SU-DHL-6 (cell line): Measurements from ENCODE around the gene TSPAN8.
"Not testable (repeated sequence)": the region's sequence is repeated elsewhere in the genome, so short reads cannot be mapped to it uniquely, and the experiment has no call there.

ENCODE experiments used
- H2AFZ ChIP-seq: fragments of 200-600 bp; sonication (generic); 2 replicates; pipeline ENCODE4 v1.6.1; 2014; ENCODE audit warnings: low read depth, mild to moderate bottlenecking, moderate library complexity, mixed read lengths, antibody characterized with exemption, low read length; ENCODE audit not compliant: severe bottlenecking
- H3F3A ChIP-seq: fragments of 200-600 bp; shearing (Covaris generic); 2 replicates; pipeline ENCODE4 v1.6.0; 2016; ENCODE audit warnings: antibody characterized with exemption, mild to moderate bottlenecking; ENCODE audit not compliant: insufficient read depth
- H3K27ac ChIP-seq: fragments of 200-600 bp; sonication (generic); 2 replicates; pipeline ENCODE4 v1.5.1; 2016; ENCODE audit warnings: low read depth, mild to moderate bottlenecking, low read length, moderate library complexity, mixed read lengths
- H3K27me3 ChIP-seq: fragments of 200-600 bp; sonication (generic), shearing (Covaris generic); 2 replicates; pipeline ENCODE4 v1.6.0; 2014; ENCODE audit warnings: mild to moderate bottlenecking, low read length
- H3K36me3 ChIP-seq: fragments of 200-600 bp; sonication (generic); 2 replicates; pipeline ENCODE4 v1.6.1; 2014; ENCODE audit warnings: mild to moderate bottlenecking, low read length, mixed read lengths
- H3K4me2 ChIP-seq: fragments of 300-600, 200-600 bp; shearing (Covaris generic), sonication (generic); 2 replicates; pipeline ENCODE4 v1.6.0; 2014; ENCODE audit warnings: low read length, low read depth, mild to moderate bottlenecking; ENCODE audit not compliant: poor library complexity, severe bottlenecking
- H3K4me3 ChIP-seq: fragments of 200-600 bp; sonication (generic); 2 replicates; pipeline ENCODE4 v1.5.1; 2014; ENCODE audit warnings: antibody characterized with exemption, low read length, mild to moderate bottlenecking, mixed read lengths; ENCODE audit not compliant: insufficient read depth, poor library complexity, severe bottlenecking
- H3K79me2 ChIP-seq: fragments of 200-600 bp; sonication (generic); 2 replicates; pipeline ENCODE4 v1.6.1; 2014; ENCODE audit warnings: mild to moderate bottlenecking, low read length, moderate library complexity; ENCODE audit not compliant: insufficient read depth
- H3K9ac ChIP-seq: fragments of 200-600 bp; sonication (generic); 2 replicates; pipeline ENCODE4 v1.7.0; 2014; ENCODE audit warnings: mild to moderate bottlenecking, low read length
- H3K9me2 ChIP-seq: fragments of 200-600 bp; sonication (generic); replicated peaks from 2 replicates; pipeline ENCODE4 v1.6.1; 2014; ENCODE audit warnings: low read length; ENCODE audit not compliant: insufficient read depth
- H3K9me3 ChIP-seq: fragments of 200-600 bp; sonication (generic); 2 replicates; pipeline ENCODE4 v1.6.1; 2014; ENCODE audit warnings: low read length, mixed read lengths; ENCODE audit not compliant: insufficient read depth
- H4K20me1 ChIP-seq: fragments of 200-600 bp; sonication (generic); 2 replicates; pipeline ENCODE4 v1.6.1; 2014; ENCODE audit warnings: low read depth, mild to moderate bottlenecking, antibody characterized with exemption, low read length, moderate library complexity, mixed read lengths
- EZH2phosphoT487 ChIP-seq: fragments of 200-600 bp; sonication (generic), shearing (Covaris generic); conservative IDR thresholded peaks from 2 replicates; pipeline ENCODE4 v1.6.1; 2018; ENCODE audit warnings: mild to moderate bottlenecking, antibody characterized with exemption, low read length, moderate library complexity, mixed read lengths
- TF ChIP-seq, protein P1 (sequence below): fragments of 200-600 bp; sonication (generic); IDR thresholded peaks from one replicate; pipeline ENCODE4 v1.5.1; 2017; ENCODE audit warnings: antibody characterized with exemption, mild to moderate bottlenecking, low read length, moderate library complexity; ENCODE audit not compliant: insufficient read depth, poor library complexity, severe bottlenecking

TSPAN8 gene

DNA sequence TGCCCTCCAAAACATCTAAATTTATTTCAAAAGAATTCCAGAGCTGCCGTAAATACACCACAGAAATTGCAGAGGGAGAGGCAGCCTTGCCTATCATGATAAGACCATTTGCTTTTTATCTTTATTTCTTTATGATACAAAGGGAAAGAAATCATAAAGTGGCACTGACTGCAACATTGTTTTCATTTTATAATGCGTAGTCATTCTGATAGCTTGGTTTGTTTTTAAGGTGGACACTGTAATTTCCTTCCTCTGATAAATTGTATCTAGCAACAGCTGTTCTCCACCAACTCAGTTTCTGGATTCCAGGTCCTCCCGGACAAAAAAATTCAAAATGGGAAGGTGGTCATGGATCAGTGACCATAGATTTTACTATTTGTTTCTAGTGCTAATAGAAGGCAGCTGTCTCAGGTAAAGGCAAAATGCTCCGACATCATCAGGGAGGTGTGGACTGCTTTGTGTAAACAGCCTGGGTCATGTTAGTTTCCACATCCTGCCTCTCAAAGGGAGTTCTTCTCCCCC, 623 bp upstream of the TSPAN8 start:
- no peak overlapping the region for H3K4me2 ChIP-seq
- no peaks in the 10 kb centered on the region for H3K79me2 ChIP-seq
- no peak overlapping the region for H2AFZ ChIP-seq
- H4K20me1 ChIP-seq = no peaks in the 10 kb centered on the region
- H3K9ac ChIP-seq = no peak overlapping the region
- no peaks in the 10 kb centered on the region for H3F3A ChIP-seq
- no peak overlapping the region for H3K27ac ChIP-seq
- no peak overlapping the region for H3K4me3 ChIP-seq
- TF ChIP-seq EZH2phosphoT487 = no peak
- TF ChIP-seq, protein P1, sequence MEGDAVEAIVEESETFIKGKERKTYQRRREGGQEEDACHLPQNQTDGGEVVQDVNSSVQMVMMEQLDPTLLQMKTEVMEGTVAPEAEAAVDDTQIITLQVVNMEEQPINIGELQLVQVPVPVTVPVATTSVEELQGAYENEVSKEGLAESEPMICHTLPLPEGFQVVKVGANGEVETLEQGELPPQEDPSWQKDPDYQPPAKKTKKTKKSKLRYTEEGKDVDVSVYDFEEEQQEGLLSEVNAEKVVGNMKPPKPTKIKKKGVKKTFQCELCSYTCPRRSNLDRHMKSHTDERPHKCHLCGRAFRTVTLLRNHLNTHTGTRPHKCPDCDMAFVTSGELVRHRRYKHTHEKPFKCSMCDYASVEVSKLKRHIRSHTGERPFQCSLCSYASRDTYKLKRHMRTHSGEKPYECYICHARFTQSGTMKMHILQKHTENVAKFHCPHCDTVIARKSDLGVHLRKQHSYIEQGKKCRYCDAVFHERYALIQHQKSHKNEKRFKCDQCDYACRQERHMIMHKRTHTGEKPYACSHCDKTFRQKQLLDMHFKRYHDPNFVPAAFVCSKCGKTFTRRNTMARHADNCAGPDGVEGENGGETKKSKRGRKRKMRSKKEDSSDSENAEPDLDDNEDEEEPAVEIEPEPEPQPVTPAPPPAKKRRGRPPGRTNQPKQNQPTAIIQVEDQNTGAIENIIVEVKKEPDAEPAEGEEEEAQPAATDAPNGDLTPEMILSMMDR = no peak
- H3K36me3 ChIP-seq = no peaks in the 10 kb centered on the region
- H3K9me3 ChIP-seq = no peaks in the 10 kb centered on the region
- H3K27me3 ChIP-seq = no peaks in the 10 kb centered on the region
- no peaks in the 10 kb centered on the region for H3K9me2 ChIP-seq

DNA sequence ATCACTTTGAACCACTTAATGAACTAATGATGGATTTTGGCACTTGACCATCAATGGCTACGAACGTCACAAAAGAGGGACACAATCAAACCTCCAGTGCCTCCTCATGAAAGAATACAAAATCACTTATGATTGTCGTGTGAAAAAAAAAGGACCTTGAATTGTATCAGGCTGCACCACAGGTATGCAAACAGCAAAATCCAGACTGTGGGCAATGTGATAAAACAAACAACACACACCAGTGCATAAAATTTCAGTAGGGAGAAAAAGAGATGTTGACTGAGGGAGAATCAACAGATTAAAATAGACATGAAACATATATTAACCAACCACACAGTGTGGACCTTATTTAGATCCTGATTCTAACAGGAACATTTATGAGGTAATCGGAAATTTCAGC, 2.6 kb downstream of the TSPAN8 start:
- no peak overlapping the region for H3K4me3 ChIP-seq
- H3K27ac ChIP-seq = no peak overlapping the region
- TF ChIP-seq, protein P1 = no peak
- no peak for TF ChIP-seq EZH2phosphoT487
- no peaks in the 10 kb centered on the region for H3K79me2 ChIP-seq
- H3F3A ChIP-seq = no peaks in the 10 kb centered on the region
- H4K20me1 ChIP-seq = no peaks in the 10 kb centered on the region
- H3K27me3 ChIP-seq = no peaks in the 10 kb centered on the region
- H3K9me3 ChIP-seq = no peaks in the 10 kb centered on the region
- H3K4me2 ChIP-seq = no peak overlapping the region
- H3K36me3 ChIP-seq = no peaks in the 10 kb centered on the region
- no peak overlapping the region for H3K9ac ChIP-seq
- H3K9me2 ChIP-seq = no peaks in the 10 kb centered on the region
- H2AFZ ChIP-seq = no peak overlapping the region

DNA sequence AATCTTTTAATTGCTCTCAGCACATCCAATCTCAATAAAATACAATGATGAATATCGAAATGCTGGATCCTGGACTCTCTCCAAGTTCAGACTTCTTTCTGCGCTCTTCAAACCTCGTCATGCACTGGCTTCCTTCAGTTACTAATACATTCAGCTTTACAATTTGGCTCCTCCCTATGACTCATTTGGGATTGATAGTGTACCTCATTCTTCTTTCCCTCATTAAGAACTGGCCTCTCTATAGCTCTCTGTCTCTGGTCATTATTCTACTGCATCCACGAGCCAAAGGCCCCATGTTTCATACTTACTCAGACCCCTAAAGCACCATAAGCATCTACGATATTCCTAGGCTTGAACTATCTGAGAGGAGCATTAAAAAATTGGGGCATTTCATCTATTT, 4.9 kb downstream of the TSPAN8 start:
- Histone ChIP-seq H3K36me3 (no peaks in the 10 kb centered on the region), H3K4me2 (no peak overlapping the region), H3K27ac (no peak overlapping the region), H3K79me2 (no peaks in the 10 kb centered on the region), H3K9me2 (no peaks in the 10 kb centered on the region), H2AFZ (no peak overlapping the region), H3K9me3 (no peaks in the 10 kb centered on the region), H3K4me3 (no peak overlapping the region), H3K9ac (no peak overlapping the region), H3K27me3 (no peaks in the 10 kb centered on the region), H4K20me1 (no peaks in the 10 kb centered on the region), H3F3A (no peaks in the 10 kb centered on the region)
- TF ChIP-seq EZH2phosphoT487 = no peak
- TF ChIP-seq, protein P1 = no peak

DNA sequence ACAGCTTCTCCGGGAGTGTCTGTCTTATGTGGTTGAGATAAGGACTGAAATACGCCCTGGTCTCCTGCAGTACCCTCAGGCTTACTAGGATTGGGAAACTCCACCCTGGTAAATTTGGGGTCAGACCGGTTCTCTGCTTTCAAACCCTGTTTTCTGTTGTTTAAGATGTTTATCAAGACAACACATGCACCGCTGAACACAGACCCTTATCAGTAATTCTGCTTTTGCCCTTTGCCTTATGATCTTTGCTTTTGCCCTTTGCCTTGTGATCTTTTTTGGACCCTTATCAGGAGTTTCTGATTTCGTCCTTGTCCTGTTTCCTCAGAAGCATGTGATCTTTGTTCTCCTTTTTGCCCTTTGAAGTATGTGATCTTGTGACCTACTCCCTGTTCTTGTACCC, 7.8 kb downstream of the TSPAN8 start:
- H4K20me1 ChIP-seq, H2AFZ ChIP-seq, H3K27ac ChIP-seq, H3K9ac ChIP-seq, H3K36me3 ChIP-seq, H3K9me2 ChIP-seq, H3F3A ChIP-seq, H3K4me3 ChIP-seq, H3K27me3 ChIP-seq, H3K4me2 ChIP-seq, H3K9me3 ChIP-seq, H3K79me2 ChIP-seq: not testable (repeated sequence)
